ENCODE measurements around the gene SLC12A8.
A peak's percentile ranks its signal among the peaks of the same experiment; 100 is the strongest.

SLC12A8 gene

GRCh38 chr3:125079675-125080045 lies 132.9 kb downstream of the SLC12A8 start:
- DNase-seq (ENCODE audit: low read depth, low spot score): no peak

GRCh38 chr3:125078951-125079674 lies 133.4 kb downstream of the SLC12A8 start:
- no peak for DNase-seq (ENCODE audit: low read depth, low spot score)

GRCh38 chr3:125077864-125078263 lies 134.7 kb downstream of the SLC12A8 start:
- no peak for DNase-seq (ENCODE audit: low read depth, low spot score)

DNA sequence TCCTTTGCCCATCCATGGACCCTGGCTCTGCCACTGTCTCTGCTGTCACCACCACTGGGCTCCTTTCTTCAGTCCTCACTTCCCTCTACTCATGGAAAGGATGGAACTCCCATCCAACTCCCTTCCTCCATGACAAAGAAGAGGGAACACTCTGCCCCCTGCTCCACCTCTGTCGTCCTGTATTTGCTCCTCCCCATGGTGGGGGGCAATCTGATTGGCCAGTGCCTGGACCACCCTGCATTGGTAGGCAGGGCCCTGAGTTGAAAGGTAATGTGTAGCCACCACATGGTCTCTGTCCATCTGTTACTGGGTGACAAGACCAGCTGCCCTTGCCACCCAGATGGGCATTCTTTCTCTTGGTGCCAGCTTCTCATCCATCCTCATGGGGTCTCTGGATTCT lies 136.1 kb downstream of the SLC12A8 start:
- no peak for DNase-seq (ENCODE audit: low read depth, low spot score)

DNA sequence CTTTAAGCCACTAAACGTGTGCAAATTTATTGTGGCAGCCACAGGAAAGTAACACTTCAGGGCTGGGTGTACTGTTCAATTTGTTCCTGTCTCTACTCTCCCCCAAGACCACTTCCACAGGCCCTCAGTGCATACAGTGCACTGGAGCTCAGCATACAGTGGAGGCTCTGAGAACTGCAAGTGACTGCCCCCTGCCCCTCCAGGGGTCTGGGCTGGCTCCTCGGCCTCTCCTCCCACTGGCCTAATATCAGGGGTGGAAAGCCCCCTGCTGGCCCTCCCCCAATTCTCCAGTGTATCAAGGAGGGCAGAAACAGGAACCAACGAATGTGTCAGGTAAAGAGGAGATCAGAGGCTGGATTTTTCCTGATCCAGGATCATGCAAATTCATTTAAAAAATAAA lies 136.8 kb downstream of the SLC12A8 start:
- DNase-seq (ENCODE audit: low read depth, low spot score): no peak

GRCh38 chr3:125073390-125073905 lies 139.1 kb downstream of the SLC12A8 start:
- no peak for DNase-seq (ENCODE audit: low read depth, low spot score)

GRCh38 chr3:125072749-125073389 lies 139.7 kb downstream of the SLC12A8 start:
- no peak for DNase-seq (ENCODE audit: low read depth, low spot score)

- no peak for DNase-seq (ENCODE audit: low read depth, low spot score)
These were observed 140.2 kb downstream of the SLC12A8 start for GRCh38 chr3:125072301-125072700.

GRCh38 chr3:125069968-125070745 lies 142.4 kb downstream of the SLC12A8 start:
- DNase-seq (ENCODE audit: low read depth, low spot score): no peak

GRCh38 chr3:125069452-125069851 lies 143.1 kb downstream of the SLC12A8 start:
- DNase-seq (ENCODE audit: low read depth, low spot score): no peak

- DNase-seq (ENCODE audit: low read depth, low spot score): no peak
These were observed 144.3 kb downstream of the SLC12A8 start for GRCh38 chr3:125068265-125068664.

- DNase-seq (ENCODE audit: low read depth, low spot score): no peak
These were observed 145.3 kb downstream of the SLC12A8 start for GRCh38 chr3:125067225-125067624.

- no peak for DNase-seq (ENCODE audit: low read depth, low spot score)
These were observed 149.5 kb downstream of the SLC12A8 start for GRCh38 chr3:125062904-125063618.

DNA sequence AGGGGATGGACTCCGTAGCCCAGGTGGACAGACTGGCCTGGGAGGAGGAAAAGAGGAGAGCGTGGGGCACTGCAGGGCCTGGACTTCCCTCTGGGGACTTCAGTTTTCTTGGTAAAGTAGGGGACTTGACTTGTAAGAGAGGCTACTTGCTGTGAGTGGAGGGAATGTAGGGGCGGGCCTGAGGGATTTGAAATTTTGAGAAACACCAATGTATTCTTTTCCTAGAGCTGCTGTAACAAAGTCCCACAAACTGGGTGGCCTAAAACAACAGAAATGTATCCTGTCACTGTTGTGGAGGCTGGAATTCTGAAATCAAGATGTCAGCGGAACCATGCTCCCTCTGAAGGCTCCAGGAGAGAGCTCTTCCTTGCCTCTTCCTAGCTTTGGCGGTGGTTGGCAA lies 150.9 kb downstream of the SLC12A8 start:
- DNase-seq (ENCODE audit: low read depth, low spot score): no peak

DNA sequence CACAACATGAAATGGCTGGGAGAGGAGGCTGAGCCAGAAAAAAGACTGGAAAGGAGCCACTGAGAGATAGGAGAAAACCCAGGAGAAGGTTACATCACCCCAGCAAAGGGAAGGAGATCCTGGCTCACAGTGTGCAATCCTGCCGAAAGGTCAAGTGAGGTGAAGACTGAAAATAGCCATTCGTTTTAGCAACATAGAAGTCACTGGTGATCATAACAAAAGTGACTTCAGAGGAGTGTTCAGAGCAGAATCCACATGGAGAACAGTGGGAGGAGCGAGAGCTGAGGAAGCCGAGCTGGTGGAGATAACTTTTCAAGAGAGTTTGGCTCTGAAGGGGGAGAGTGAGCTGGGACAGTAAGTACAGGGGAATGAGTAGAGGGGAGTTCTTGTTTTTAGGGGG lies 151.4 kb downstream of the SLC12A8 start:
- no peak for DNase-seq (ENCODE audit: low read depth, low spot score)

DNA sequence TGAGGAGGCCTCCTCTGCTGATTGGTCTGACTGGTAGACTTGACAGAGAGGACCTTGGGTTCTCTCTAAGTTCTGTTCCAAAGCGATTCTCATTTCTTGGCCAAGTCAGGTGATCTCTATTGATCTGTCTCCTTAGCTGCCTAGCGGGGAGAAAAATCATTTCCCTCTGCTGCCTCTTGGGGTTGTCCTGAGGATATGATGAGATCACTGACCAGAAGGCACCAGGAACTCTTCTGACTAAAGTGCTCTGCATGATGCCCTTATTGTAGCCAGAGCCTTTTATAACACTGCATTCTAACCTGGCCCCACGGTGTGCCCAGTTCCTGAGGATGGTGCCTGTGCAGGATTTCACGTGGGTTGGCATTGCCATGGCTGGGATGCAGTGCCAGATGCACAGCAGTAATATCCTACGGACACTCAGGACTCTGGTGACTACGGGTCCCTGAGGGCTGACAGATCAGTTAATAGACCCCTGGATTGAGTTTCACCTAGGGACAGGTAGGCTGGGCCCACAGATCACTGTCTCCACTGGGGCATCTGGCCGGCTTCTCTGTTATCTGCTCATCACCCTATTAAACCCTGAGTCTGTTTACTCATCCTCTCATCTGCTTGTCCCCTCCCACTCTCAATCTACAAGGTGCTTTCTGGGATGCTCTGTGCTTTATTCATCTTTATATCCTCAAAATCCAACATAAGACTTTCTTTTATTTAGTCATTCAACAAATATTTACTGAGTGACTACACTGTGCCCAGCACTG lies 152.9 kb downstream of the SLC12A8 start:
- no peak for DNase-seq (ENCODE audit: low read depth, low spot score)

- no peak for DNase-seq (ENCODE audit: low read depth, low spot score)
These were observed 153.6 kb downstream of the SLC12A8 start for GRCh38 chr3:125058959-125059358.

GRCh38 chr3:125058529-125058928 lies 154.0 kb downstream of the SLC12A8 start:
- DNase-seq (ENCODE audit: low read depth, low spot score): no peak

- DNase-seq (ENCODE audit: low read depth, low spot score): no peak
These were observed 155.2 kb downstream of the SLC12A8 start for GRCh38 chr3:125057186-125057850.

- peak; percentile 51 for DNase-seq (ENCODE audit: low read depth, low spot score)
These were observed 156.4 kb downstream of the SLC12A8 start, which contains the start of gene HEG1 for GRCh38 chr3:125055913-125056745. Gene HEG1, minus strand, starts transcription at chr3:125055997. Its CDS starts 107 bp downstream, at chr3:125055890.
